ENCODE results near the gene INHBB. TPM values are rescaled to one million over a fixed set of nuclear protein-coding genes. Genes with fewer than 3 reads are reported as not detected.

Gene INHBB
- total RNA-seq, 1 experiment from 2014 or later = 0.27 TPM

DNA sequence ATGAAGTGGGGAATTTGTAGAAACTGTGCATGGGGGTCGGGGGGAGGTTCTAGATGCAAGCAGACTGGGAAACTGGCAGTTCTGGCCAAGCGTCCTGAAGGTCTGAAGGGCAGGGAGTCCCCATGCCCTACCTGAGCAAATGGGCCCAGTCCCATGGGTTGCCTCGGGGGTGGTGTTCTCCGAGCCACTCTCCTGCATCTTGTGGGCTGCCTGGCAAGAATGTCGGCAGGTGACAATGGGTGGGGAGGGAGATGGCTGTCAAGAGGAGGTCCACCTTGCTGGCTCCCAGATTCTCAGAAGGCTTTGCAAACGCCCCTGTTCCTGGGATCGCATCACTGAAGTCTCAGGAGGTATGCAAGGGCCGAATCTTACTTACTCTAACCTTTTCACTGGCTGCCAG is 21.3 kb downstream of the INHBB start:
- BruUV-seq (replicated peaks) = no TSS peak
- intact Hi-C loops (cut with micrococcal nuclease) = no loop called here
- no peak for DNase-seq (ENCODE audit: low read depth, low spot score)
- Histone ChIP-seq H3K9me2 (ENCODE audit: insufficient read depth) (no peaks in the 10 kb centered on the region), H3K4me3 (replicated peaks in 1 of 2; ENCODE audit: low read depth in 1 of 2, low read length in 2 of 2) (no peak overlapping the region), H3K9ac (ENCODE audit: low read length) (no peak overlapping the region), H3K4me1 (ENCODE audit: control insufficient read depth in 1 of 2, insufficient read depth in 2 of 2, low read length in 2 of 2) (no peaks in the 10 kb centered on the region), H2AFZ (ENCODE audit: low read depth, low read length, poor library complexity, severe bottlenecking) (no peak overlapping the region), H3K36me3 (ENCODE audit: control insufficient read depth in 1 of 2, insufficient read depth in 2 of 2, low read length in 2 of 2) (no peaks in the 10 kb centered on the region), H3K79me2 (ENCODE audit: insufficient read depth, low read length) (no peaks in the 10 kb centered on the region), H3K4me2 (ENCODE audit: low read length) (no peak overlapping the region), H4K20me1 (ENCODE audit: insufficient read depth) (no peaks in the 10 kb centered on the region), H3K27me3 (ENCODE audit: insufficient read depth, low read length) (no peaks in the 10 kb centered on the region), H3K27ac (ENCODE audit: low read depth, low read length) (no peak overlapping the region), H3K9me3 (ENCODE audit: control insufficient read depth in 1 of 2, insufficient read depth in 1 of 2, low read depth in 1 of 2, low read length in 2 of 2) (no peaks in the 10 kb centered on the region)
- RAD21 ChIA-PET (ENCODE audit: low non-redundant PET in 1 of 2, low total read pairs in 2 of 2, uncharacterized antibody in 2 of 2, unreplicated experiment in 2 of 2) = no interaction called here
- POLR2A ChIA-PET = no interaction called here
- TF ChIP-seq ZFX (IDR thresholded peaks at IDR 0.05) = no peak
- no peak for TF ChIP-seq CEBPB (IDR thresholded peaks at IDR 0.05; ENCODE audit: low read depth)
- no peak for TF ChIP-seq ZNF274 (IDR thresholded peaks at IDR 0.05; ENCODE audit: low read depth, low read length)
- no peak for TF ChIP-seq POLR2A (IDR thresholded peaks at IDR 0.05; ENCODE audit: borderline replicate concordance, extremely low read depth, insufficient read depth, insufficient read length)
- no peak for TF ChIP-seq CBX3 (IDR thresholded peaks at IDR 0.05; ENCODE audit: low read depth)
- TF ChIP-seq ELF1 (IDR thresholded peaks at IDR 0.05; ENCODE audit: borderline replicate concordance, low read depth) = no peak
- TF ChIP-seq, protein P1, sequence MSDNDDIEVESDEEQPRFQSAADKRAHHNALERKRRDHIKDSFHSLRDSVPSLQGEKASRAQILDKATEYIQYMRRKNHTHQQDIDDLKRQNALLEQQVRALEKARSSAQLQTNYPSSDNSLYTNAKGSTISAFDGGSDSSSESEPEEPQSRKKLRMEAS (IDR thresholded peaks at IDR 0.05) = no peak
- TF ChIP-seq EZH2phosphoT487 (IDR thresholded peaks at IDR 0.05; ENCODE audit: borderline replicate concordance) = no peak
- no peak for TF ChIP-seq JUND (IDR thresholded peaks at IDR 0.05)
- CTCF ChIA-PET = no interaction called here
- ATAC-seq = no peak

DNA sequence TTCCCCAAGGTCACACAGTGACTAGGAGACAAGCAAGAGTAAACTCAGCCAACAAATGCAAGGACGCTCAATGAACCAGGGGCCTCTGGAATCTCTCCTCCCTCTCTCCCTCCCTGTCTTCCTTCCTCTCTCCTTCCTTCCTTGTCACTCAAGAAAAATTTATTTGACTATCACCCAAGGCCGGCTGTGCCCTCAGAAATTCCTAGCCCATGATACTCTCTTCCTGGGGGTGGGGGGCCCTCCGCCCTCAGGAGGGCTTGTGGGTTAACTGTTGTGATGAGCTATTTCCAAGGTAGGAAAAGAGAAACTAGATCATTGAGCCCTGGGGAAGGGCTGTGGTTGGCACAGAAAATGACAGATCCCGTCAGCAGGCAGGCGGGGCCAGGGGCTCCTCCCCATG is 21.7 kb downstream of the INHBB start:
- intact Hi-C loops (cut with micrococcal nuclease) = no loop called here
- Histone ChIP-seq H3K9me3 (ENCODE audit: control insufficient read depth in 1 of 2, insufficient read depth in 1 of 2, low read depth in 1 of 2, low read length in 2 of 2) (no peaks in the 10 kb centered on the region), H3K27ac (ENCODE audit: low read depth, low read length) (no peak overlapping the region), H3K9ac (ENCODE audit: low read length) (no peak overlapping the region), H3K9me2 (ENCODE audit: insufficient read depth) (no peaks in the 10 kb centered on the region), H3K79me2 (ENCODE audit: insufficient read depth, low read length) (no peaks in the 10 kb centered on the region), H3K4me2 (ENCODE audit: low read length) (no peak overlapping the region), H3K4me3 (replicated peaks in 1 of 2; ENCODE audit: low read depth in 1 of 2, low read length in 2 of 2) (no peak overlapping the region), H4K20me1 (ENCODE audit: insufficient read depth) (no peaks in the 10 kb centered on the region), H3K36me3 (ENCODE audit: control insufficient read depth in 1 of 2, insufficient read depth in 2 of 2, low read length in 2 of 2) (no peaks in the 10 kb centered on the region), H3K4me1 (ENCODE audit: control insufficient read depth in 1 of 2, insufficient read depth in 2 of 2, low read length in 2 of 2) (no peaks in the 10 kb centered on the region), H2AFZ (ENCODE audit: low read depth, low read length, poor library complexity, severe bottlenecking) (no peak overlapping the region), H3K27me3 (ENCODE audit: insufficient read depth, low read length) (no peaks in the 10 kb centered on the region)
- ATAC-seq = no peak
- no peak for TF ChIP-seq SIN3A (IDR thresholded peaks at IDR 0.05; ENCODE audit: low read depth)
- no peak for TF ChIP-seq SP1 (IDR thresholded peaks at IDR 0.05; ENCODE audit: low read depth)
- no peak for TF ChIP-seq RAD21 (IDR thresholded peaks at IDR 0.05; ENCODE audit: low read depth)
- CTCF ChIA-PET = no interaction called here
- RAD21 ChIA-PET (ENCODE audit: low non-redundant PET in 1 of 2, low total read pairs in 2 of 2, uncharacterized antibody in 2 of 2, unreplicated experiment in 2 of 2) = no interaction called here
- BruUV-seq (replicated peaks) = no TSS peak
- DNase-seq (ENCODE audit: low read depth, low spot score) = no peak
- POLR2A ChIA-PET = no interaction called here

Measured in HCT116 (cell line).